ENCODE data around the gene SMPX. TPM values are rescaled to one million over a fixed set of nuclear protein-coding genes. Genes with fewer than 3 reads are reported as not detected.

SMPX gene
- polyA plus RNA-seq, 2 of the 4 experiments (the other 2 are of a cell fraction): 0.13 to 0.23 TPM

DNA sequence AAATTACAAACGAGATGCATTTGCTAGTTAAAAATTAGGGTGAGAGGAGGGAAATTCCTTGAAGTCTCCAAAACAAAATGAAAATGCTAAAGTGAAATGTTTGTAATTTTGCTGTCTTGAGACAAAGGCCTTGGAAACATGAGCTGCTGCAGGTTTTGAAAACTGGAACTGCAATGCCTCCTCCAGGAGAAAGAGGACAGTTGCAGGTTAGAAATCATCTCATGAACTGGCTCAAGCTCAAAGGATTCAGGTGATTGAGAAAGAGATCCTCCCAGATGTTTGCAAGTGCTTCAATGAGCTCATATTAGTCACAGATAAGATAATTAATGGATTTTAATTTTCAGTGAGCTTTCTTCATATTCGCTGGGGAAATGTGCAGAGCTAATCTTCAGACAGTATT, 32.4 kb downstream of the SMPX start:
- no peak overlapping the region for H3K4me2 ChIP-seq
- 0% methylated on average over 2 of the region's 2 CpGs for WGBS (ENCODE audit: missing lambda C conversion rate)
- TF ChIP-seq RAD21 (conservative IDR thresholded peaks at IDR 0.05 in 1 of 2, IDR thresholded peaks at IDR 0.05 in 1 of 2): peak; percentile 69 to 74
- TF ChIP-seq, protein P1, sequence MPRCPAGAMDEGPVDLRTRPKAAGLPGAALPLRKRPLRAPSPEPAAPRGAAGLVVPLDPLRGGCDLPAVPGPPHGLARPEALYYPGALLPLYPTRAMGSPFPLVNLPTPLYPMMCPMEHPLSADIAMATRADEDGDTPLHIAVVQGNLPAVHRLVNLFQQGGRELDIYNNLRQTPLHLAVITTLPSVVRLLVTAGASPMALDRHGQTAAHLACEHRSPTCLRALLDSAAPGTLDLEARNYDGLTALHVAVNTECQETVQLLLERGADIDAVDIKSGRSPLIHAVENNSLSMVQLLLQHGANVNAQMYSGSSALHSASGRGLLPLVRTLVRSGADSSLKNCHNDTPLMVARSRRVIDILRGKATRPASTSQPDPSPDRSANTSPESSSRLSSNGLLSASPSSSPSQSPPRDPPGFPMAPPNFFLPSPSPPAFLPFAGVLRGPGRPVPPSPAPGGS (IDR thresholded peaks at IDR 0.05): no peak
- TF ChIP-seq, protein P2, sequence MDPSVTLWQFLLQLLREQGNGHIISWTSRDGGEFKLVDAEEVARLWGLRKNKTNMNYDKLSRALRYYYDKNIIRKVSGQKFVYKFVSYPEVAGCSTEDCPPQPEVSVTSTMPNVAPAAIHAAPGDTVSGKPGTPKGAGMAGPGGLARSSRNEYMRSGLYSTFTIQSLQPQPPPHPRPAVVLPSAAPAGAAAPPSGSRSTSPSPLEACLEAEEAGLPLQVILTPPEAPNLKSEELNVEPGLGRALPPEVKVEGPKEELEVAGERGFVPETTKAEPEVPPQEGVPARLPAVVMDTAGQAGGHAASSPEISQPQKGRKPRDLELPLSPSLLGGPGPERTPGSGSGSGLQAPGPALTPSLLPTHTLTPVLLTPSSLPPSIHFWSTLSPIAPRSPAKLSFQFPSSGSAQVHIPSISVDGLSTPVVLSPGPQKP (IDR thresholded peaks at IDR 0.05; ENCODE audit: low read depth, low read length): no peak
- no peak for TF ChIP-seq RARB (CRISPR knock-in tag; IDR thresholded peaks at IDR 0.05)
- TF ChIP-seq, protein P3, sequence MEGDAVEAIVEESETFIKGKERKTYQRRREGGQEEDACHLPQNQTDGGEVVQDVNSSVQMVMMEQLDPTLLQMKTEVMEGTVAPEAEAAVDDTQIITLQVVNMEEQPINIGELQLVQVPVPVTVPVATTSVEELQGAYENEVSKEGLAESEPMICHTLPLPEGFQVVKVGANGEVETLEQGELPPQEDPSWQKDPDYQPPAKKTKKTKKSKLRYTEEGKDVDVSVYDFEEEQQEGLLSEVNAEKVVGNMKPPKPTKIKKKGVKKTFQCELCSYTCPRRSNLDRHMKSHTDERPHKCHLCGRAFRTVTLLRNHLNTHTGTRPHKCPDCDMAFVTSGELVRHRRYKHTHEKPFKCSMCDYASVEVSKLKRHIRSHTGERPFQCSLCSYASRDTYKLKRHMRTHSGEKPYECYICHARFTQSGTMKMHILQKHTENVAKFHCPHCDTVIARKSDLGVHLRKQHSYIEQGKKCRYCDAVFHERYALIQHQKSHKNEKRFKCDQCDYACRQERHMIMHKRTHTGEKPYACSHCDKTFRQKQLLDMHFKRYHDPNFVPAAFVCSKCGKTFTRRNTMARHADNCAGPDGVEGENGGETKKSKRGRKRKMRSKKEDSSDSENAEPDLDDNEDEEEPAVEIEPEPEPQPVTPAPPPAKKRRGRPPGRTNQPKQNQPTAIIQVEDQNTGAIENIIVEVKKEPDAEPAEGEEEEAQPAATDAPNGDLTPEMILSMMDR (IDR thresholded peaks at IDR 0.05): peak; percentile 54
- no peak for TF ChIP-seq ZC3H11A (IDR thresholded peaks at IDR 0.05)
- no peak for TF ChIP-seq EP300 (IDR thresholded peaks at IDR 0.05)
- TF ChIP-seq HOXB5 (CRISPR knock-in tag; IDR thresholded peaks at IDR 0.05): no peak
- peak; percentile 53 for TF ChIP-seq SMC3 (IDR thresholded peaks at IDR 0.05)
- DNase-seq (ENCODE audit: low read depth in 1 of 2, low spot score in 1 of 2) (peak; percentile 27 to 45), FAIRE-seq (peak; percentile 18), ATAC-seq (peak; percentile 63 to 70; a peak in 3 of 6 replicates)
- H3K9me3 ChIP-seq: no peaks in the 10 kb centered on the region
- CTCF ChIA-PET: interaction anchor here (0.7 to 5.3 kb wide), 10 partner anchors 10 to 1196 kb away, joined by 3 to 71 read pairs (median 4); no protein-coding TSS in a partner anchor
- H3K4me3 ChIP-seq: no peak overlapping the region
- H3K27ac ChIP-seq: no peak overlapping the region
- POLR2A ChIA-PET: interaction anchor here (1.1 kb wide), 1 partner anchor 1195 kb away, joined by 4 read pairs; no protein-coding TSS in a partner anchor
- no peaks in the 10 kb centered on the region for H3K4me1 ChIP-seq

DNA sequence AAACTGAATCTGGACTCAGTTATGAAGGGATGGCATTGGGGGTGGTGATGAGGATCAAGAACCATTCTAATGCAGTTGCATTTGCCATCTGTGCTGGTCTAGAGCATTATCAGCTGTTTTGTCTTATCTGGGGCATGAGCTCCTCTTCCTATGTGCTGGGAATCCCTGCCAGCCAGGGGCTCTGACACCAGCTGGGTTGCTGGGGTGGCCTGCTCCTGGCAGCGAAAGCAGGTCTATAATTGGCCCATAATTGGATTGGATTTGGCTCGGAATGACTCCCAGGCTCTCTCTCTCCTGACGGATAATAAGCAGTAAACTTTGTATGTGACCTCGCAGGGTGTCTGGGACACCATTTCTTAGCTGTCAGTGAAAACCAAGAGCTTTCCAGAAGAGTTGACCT, 34.1 kb downstream of the SMPX start:
- ChIA-PET POLR2A (no interaction called here), CTCF (interaction anchor here (1.5 to 5.3 kb wide), 3 partner anchors 9 to 1194 kb away, joined by 3 to 71 read pairs (median 4); no protein-coding TSS in a partner anchor)
- 57% methylated on average over 4 of the region's 4 CpGs for WGBS (ENCODE audit: missing lambda C conversion rate)
- ATAC-seq (no peak), FAIRE-seq (no peak), DNase-seq (ENCODE audit: low read depth in 1 of 2, low spot score in 1 of 2) (no peak)
- TF ChIP-seq CEBPB (IDR thresholded peaks at IDR 0.05) (no peak), TP53 (CRISPR knock-in tag; IDR thresholded peaks at IDR 0.05) (no peak)
- TF ChIP-seq, protein P3 (IDR thresholded peaks at IDR 0.05): no peak
- Histone ChIP-seq H3K4me3 (no peak overlapping the region), H3K4me2 (no peak overlapping the region), H3K4me1 (no peaks in the 10 kb centered on the region), H3K27ac (no peak overlapping the region), H3K9me3 (no peaks in the 10 kb centered on the region)

DNA sequence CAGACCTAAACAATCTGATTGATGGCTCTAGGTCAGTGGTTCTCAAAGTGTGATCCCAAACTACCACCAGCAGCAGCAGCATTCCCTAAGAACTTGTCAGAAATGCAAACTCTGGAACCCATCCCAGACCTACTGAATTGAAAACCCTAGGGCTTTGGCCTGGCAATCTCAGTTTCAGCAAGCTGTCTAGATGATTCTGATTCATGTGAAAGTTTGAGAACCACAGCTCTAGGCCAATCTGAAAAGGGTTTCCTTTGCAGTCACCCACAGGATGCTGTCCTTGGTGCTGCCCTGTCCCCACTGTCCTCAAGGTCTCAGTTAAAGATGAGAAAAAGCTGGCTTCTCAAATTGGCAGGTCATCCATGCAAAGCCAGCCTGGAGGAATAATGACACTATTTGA, 34.8 kb downstream of the SMPX start:
- CTCF ChIA-PET: interaction anchor here (0.9 to 5.3 kb wide), 4 partner anchors 9 to 1193 kb away, joined by 3 to 71 read pairs (median 4); no protein-coding TSS in a partner anchor
- TF ChIP-seq TFCP2L1 (CRISPR knock-in tag; IDR thresholded peaks at IDR 0.05) (no peak), EHMT2 (IDR thresholded peaks at IDR 0.05; ENCODE audit: low read depth) (peak; percentile 28; the same call in 1 of the 2 replicates), FOSB (CRISPR knock-in tag; IDR thresholded peaks at IDR 0.05) (no peak)
- TF ChIP-seq, protein P4, sequence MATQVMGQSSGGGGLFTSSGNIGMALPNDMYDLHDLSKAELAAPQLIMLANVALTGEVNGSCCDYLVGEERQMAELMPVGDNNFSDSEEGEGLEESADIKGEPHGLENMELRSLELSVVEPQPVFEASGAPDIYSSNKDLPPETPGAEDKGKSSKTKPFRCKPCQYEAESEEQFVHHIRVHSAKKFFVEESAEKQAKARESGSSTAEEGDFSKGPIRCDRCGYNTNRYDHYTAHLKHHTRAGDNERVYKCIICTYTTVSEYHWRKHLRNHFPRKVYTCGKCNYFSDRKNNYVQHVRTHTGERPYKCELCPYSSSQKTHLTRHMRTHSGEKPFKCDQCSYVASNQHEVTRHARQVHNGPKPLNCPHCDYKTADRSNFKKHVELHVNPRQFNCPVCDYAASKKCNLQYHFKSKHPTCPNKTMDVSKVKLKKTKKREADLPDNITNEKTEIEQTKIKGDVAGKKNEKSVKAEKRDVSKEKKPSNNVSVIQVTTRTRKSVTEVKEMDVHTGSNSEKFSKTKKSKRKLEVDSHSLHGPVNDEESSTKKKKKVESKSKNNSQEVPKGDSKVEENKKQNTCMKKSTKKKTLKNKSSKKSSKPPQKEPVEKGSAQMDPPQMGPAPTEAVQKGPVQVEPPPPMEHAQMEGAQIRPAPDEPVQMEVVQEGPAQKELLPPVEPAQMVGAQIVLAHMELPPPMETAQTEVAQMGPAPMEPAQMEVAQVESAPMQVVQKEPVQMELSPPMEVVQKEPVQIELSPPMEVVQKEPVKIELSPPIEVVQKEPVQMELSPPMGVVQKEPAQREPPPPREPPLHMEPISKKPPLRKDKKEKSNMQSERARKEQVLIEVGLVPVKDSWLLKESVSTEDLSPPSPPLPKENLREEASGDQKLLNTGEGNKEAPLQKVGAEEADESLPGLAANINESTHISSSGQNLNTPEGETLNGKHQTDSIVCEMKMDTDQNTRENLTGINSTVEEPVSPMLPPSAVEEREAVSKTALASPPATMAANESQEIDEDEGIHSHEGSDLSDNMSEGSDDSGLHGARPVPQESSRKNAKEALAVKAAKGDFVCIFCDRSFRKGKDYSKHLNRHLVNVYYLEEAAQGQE (IDR thresholded peaks at IDR 0.05): peak; percentile 87
- no peak for FAIRE-seq
- Histone ChIP-seq H3K4me1 (no peaks in the 10 kb centered on the region), H3K9me3 (no peaks in the 10 kb centered on the region), H3K27ac (no peak overlapping the region), H3K4me2 (no peak overlapping the region), H3K4me3 (no peak overlapping the region)
- DNase-seq (ENCODE audit: low read depth in 1 of 2, low spot score in 1 of 2): no peak
- ATAC-seq: no peak
- POLR2A ChIA-PET: no interaction called here

Measured in A549 (cell line).